Measurements from ENCODE around the gene NAT8L.

GRCh38 chr4:2042204-2042946, 16.8 kb upstream of the NAT8L start:
- no peak for TF ChIP-seq POLR2A (IDR thresholded peaks at IDR 0.05; ENCODE audit: low read depth, low read length)
- TF ChIP-seq TAF1 (IDR thresholded peaks at IDR 0.05; ENCODE audit: borderline replicate concordance, low read depth, low read length), result no peak
